Chondrocyte (in vitro differentiated cells): ENCODE results near the gene ASIC1. TPM values are rescaled to one million over a fixed set of nuclear protein-coding genes. Genes with fewer than 3 reads are reported as not detected.

Source experiments
- DNase-seq: peaks from one replicate; pipeline ENCODE4 v3.0.0; 2021; ENCODE audit warnings: mixed read lengths, low spot score
- H3K27ac Mint-ChIP-seq: one replicate; pipeline ENCODE4 v1.8.0; 2021; ENCODE audit warnings: mild to moderate bottlenecking, moderate library complexity, mixed read lengths; ENCODE audit not compliant: unreplicated experiment
- H3K27me3 Mint-ChIP-seq: 2 replicates; pipeline ENCODE4 v1.8.0; 2021; ENCODE audit warnings: low read depth, mixed read lengths
- H3K36me3 Mint-ChIP-seq: 2 replicates; pipeline ENCODE4 v1.8.0; 2021; ENCODE audit warnings: low read depth, mixed read lengths
- H3K4me1 Mint-ChIP-seq: 2 replicates; pipeline ENCODE4 v1.8.0; 2021; ENCODE audit warnings: low read depth, mild to moderate bottlenecking, mixed read lengths
- H3K4me3 Mint-ChIP-seq: one replicate; pipeline ENCODE4 v1.8.0; 2021; ENCODE audit warnings: mild to moderate bottlenecking, moderate library complexity, mixed read lengths; ENCODE audit not compliant: unreplicated experiment
- H3K9me3 Mint-ChIP-seq: 2 replicates; pipeline ENCODE4 v1.8.0; 2021; ENCODE audit warnings: low read depth, mixed read lengths
- total RNA-seq: library from RNA; stranded (reverse); gene quantifications from 3 replicates; pipeline ENCODE4 v1.2.1, GENCODE V29; 2021
- TF ChIP-seq, protein P1 (sequence below): fragments of 200-600 bp; sonication (generic); IDR thresholded peaks from 2 replicates; pipeline ENCODE4 v1.5.0; 2021; ENCODE audit warnings: antibody characterized with exemption, mild to moderate bottlenecking, moderate library complexity

The ASIC1 gene
- total RNA-seq, 1 donor from 2014 or later: 3.9 TPM

DNA sequence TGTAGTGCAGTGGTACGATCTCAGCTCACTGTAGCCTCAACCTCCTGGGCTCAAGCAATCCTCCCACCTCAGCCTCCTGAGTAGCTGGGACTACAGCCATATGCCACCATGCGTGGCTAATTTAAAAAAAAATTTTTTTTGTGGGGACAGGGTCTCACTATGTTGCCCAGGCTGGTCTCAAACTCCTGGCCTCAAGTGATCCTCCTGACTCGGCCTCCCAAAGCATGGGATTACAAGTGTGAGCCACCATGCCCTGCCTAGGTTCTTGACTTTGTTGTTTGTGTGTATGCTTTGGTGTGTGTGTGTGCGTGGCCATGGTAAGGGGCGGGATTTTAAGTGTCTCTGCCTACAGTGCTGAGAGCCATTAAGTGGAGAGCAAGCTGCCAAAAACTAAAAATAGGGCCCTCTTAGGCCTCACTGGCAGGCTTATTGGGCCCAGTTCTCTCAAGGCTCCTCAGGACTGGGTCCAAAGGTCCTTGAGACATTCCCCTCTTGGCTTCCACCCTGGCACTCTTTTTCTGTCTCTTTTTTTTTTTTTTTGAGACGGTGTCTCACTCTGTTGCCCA is 59.7 kb downstream of the ASIC1 start:
- Mint-ChIP-seq H3K36me3 (peaks cover 15% of the 10 kb centered on the region), H3K27ac (peak overlapping the region; percentile 18), H3K27me3 (no peaks in the 10 kb centered on the region), H3K4me3 (no peak overlapping the region), H3K9me3 (no peaks in the 10 kb centered on the region), H3K4me1 (peaks cover 19% of the 10 kb centered on the region)
- TF ChIP-seq, protein P1, sequence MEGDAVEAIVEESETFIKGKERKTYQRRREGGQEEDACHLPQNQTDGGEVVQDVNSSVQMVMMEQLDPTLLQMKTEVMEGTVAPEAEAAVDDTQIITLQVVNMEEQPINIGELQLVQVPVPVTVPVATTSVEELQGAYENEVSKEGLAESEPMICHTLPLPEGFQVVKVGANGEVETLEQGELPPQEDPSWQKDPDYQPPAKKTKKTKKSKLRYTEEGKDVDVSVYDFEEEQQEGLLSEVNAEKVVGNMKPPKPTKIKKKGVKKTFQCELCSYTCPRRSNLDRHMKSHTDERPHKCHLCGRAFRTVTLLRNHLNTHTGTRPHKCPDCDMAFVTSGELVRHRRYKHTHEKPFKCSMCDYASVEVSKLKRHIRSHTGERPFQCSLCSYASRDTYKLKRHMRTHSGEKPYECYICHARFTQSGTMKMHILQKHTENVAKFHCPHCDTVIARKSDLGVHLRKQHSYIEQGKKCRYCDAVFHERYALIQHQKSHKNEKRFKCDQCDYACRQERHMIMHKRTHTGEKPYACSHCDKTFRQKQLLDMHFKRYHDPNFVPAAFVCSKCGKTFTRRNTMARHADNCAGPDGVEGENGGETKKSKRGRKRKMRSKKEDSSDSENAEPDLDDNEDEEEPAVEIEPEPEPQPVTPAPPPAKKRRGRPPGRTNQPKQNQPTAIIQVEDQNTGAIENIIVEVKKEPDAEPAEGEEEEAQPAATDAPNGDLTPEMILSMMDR: no peak
- DNase-seq: peak; percentile 26

DNA sequence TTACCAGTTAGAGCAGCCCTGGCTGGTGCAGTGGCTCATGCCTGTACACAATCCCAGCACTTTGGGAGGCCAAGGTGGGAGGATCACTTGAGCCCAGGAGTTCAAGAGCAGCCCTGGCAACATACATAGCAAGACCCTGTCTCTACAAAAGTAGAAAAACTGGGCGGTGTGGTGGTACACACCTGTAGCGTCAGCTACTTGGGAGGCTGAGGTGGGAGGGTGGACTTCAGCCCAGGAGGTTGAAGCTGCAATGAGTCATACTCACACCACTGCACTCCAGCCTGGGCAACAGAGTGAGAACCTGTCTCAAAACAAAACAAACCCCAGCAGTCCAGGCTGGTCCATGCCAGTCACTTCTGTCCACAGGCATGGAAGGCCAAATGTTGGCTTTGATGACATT is 62.0 kb downstream of the ASIC1 start:
- Mint-ChIP-seq H3K27ac (no peak overlapping the region), H3K36me3 (peaks cover 15% of the 10 kb centered on the region), H3K4me1 (peaks cover 11% of the 10 kb centered on the region), H3K27me3 (no peaks in the 10 kb centered on the region), H3K4me3 (no peak overlapping the region), H3K9me3 (no peaks in the 10 kb centered on the region)
- peak; percentile 24 for DNase-seq
- TF ChIP-seq, protein P1: no peak

GRCh38 chr12:50120521-50120920 is 63.1 kb downstream of the ASIC1 start:
- TF ChIP-seq, protein P1: no peak
- no peaks in the 10 kb centered on the region for H3K9me3 Mint-ChIP-seq

GRCh38 chr12:50120953-50121352 is 63.6 kb downstream of the ASIC1 start:
- H3K9me3 Mint-ChIP-seq: no peaks in the 10 kb centered on the region
- no peak overlapping the region for H3K27ac Mint-ChIP-seq
- DNase-seq: no peak

More at GRCh38 chr12:50120521-50120920, 63.1 kb downstream of the ASIC1 start:
- DNase-seq: peak; percentile 30
- H3K4me1 Mint-ChIP-seq: peaks cover 14% of the 10 kb centered on the region
- no peaks in the 10 kb centered on the region for H3K27me3 Mint-ChIP-seq
- H3K36me3 Mint-ChIP-seq: peaks cover 13% of the 10 kb centered on the region
- no peak overlapping the region for H3K27ac Mint-ChIP-seq
- no peak overlapping the region for H3K4me3 Mint-ChIP-seq

GRCh38 chr12:50121641-50122040 is 64.2 kb downstream of the ASIC1 start:
- DNase-seq: no peak
- no peak overlapping the region for H3K27ac Mint-ChIP-seq
- TF ChIP-seq, protein P1: no peak
- H3K9me3 Mint-ChIP-seq: no peaks in the 10 kb centered on the region
- H3K4me3 Mint-ChIP-seq: no peak overlapping the region
- peaks cover 15% of the 10 kb centered on the region for H3K4me1 Mint-ChIP-seq
- peaks cover 10% of the 10 kb centered on the region for H3K36me3 Mint-ChIP-seq
- H3K27me3 Mint-ChIP-seq: no peaks in the 10 kb centered on the region

More at GRCh38 chr12:50120953-50121352, 63.6 kb downstream of the ASIC1 start:
- TF ChIP-seq, protein P1: no peak
- Mint-ChIP-seq H3K36me3 (peaks cover 10% of the 10 kb centered on the region), H3K4me3 (no peak overlapping the region), H3K4me1 (peaks cover 14% of the 10 kb centered on the region), H3K27me3 (no peaks in the 10 kb centered on the region)
